HL-60/S4 treated with retinoic acid at 250 ng/mL for 4 days and 3 days (cell line): ENCODE data around the gene ZCCHC8.
"Not testable (repeated sequence)": the region's sequence is repeated elsewhere in the genome, so short reads cannot be mapped to it uniquely, and the experiment has no call there.

Experiments
- in situ Hi-C: fragments of 300-500 bp; cut with MboI; formaldehyde crosslinking; loops from 2 replicates; pipeline ENCODE4 v1.7.0; 2022; ENCODE audit warnings: low sequenced_read_pairs

The ZCCHC8 gene

GRCh38 chr12:122513028-122513427, 12.3 kb upstream of the ZCCHC8 start:
- in situ Hi-C loops: not testable (repeated sequence)

GRCh38 chr12:122508163-122508562, 7.4 kb upstream of the ZCCHC8 start:
- in situ Hi-C loops: no loop called here

GRCh38 chr12:122506393-122506938, 5.7 kb upstream of the ZCCHC8 start:
- in situ Hi-C loops: no loop called here

- in situ Hi-C loops: no loop called here
Observed at GRCh38 chr12:122505419-122506051, 4.8 kb upstream of the ZCCHC8 start.

GRCh38 chr12:122503783-122504590, 3.3 kb upstream of the ZCCHC8 start:
- in situ Hi-C loops: no loop called here

GRCh38 chr12:122503147-122503751, 2.5 kb upstream of the ZCCHC8 start:
- in situ Hi-C loops: no loop called here

GRCh38 chr12:122501489-122501989, 807 bp upstream of the ZCCHC8 start:
- in situ Hi-C loops: no loop called here

GRCh38 chr12:122499991-122500684, 594 bp downstream of the ZCCHC8 start:
- in situ Hi-C loops: no loop called here

GRCh38 chr12:122495258-122495657, 5.5 kb downstream of the ZCCHC8 start:
- in situ Hi-C loops: no loop called here

- in situ Hi-C loops: not testable (repeated sequence)
Observed at GRCh38 chr12:122493222-122493621, 7.5 kb downstream of the ZCCHC8 start.

- in situ Hi-C loops: no loop called here
Observed at GRCh38 chr12:122491991-122492390, 8.7 kb downstream of the ZCCHC8 start.

- in situ Hi-C loops: no loop called here
Observed at GRCh38 chr12:122489038-122489437, 11.7 kb downstream of the ZCCHC8 start.

- in situ Hi-C loops: not testable (repeated sequence)
Observed at GRCh38 chr12:122487807-122488206, 12.9 kb downstream of the ZCCHC8 start.

GRCh38 chr12:122486805-122487426, 13.8 kb downstream of the ZCCHC8 start:
- in situ Hi-C loops: no loop called here

GRCh38 chr12:122486360-122486759, 14.4 kb downstream of the ZCCHC8 start:
- in situ Hi-C loops: not testable (repeated sequence)

GRCh38 chr12:122484385-122484784, 16.3 kb downstream of the ZCCHC8 start:
- in situ Hi-C loops: not testable (repeated sequence)

- in situ Hi-C loops: no loop called here
Observed at GRCh38 chr12:122483969-122484368, 16.8 kb downstream of the ZCCHC8 start.

- in situ Hi-C loops: no loop called here
Observed at GRCh38 chr12:122481861-122482260, 18.9 kb downstream of the ZCCHC8 start.

GRCh38 chr12:122480753-122481152, 20.0 kb downstream of the ZCCHC8 start:
- in situ Hi-C loops: no loop called here

GRCh38 chr12:122474324-122474716, 26.4 kb downstream of the ZCCHC8 start:
- in situ Hi-C loops: loop anchor here (10.0 kb wide), 1 partner anchor 90 kb away; no protein-coding TSS in a partner anchor
